SKM-1 (cell line): ENCODE measurements around the gene ADISSP.

ENCODE experiments used
- DNase-seq: peaks from one replicate; lab custom pipeline; 2025; ENCODE audit not compliant: unreplicated experiment; lab: John Stamatoyannopoulos, UW

ADISSP gene

DNA sequence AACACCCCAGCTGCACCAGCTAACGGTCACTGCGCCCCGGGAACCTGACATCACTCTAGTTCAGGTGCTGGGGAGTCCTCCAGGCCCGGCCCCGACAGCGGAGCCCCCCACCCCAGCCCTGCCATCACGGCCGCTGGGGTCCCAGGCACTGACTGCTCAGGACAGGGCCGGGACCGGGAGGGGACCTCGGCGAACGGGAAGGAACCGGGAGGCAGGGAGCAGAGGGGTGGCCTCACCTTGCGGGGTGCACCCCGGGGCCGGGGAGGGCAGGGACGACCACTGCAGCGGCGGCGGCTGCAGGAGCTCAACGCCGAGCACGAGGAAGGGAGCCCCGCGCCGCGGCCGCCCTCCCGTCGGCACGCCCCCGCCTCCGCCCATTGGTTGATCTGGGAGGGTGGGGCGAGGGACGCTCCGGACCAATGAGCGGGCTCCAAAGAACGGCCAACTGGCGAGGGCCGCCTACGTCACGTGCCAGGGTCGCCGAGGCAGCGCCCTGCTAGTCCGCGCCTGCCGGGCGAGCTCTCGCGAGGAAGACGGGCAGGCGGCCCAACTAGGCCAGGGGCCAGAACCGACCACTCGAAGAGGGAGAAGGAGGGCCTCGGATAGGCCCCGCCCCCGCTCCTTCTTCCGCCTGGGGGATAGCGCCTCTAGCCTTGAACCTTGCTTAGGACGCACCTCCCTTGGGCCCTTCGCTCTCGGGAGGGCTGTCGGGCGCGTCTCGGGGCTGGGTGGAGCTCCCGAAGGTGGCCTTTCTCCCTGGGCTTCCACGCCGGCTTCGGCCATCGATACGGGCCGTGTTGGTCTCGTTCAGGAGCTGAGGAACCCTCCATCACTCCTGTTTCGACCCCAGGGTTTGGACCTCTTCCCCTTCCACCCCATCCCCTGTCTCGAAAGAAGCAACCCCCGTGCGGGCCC, at the start of gene ADISSP:
Gene ADISSP, minus strand, starts transcription at position 327 of the 915 bp plus-strand sequence. CDS start 7,653 bp downstream, outside the sequence.
- peak; percentile 81 for DNase-seq

DNA sequence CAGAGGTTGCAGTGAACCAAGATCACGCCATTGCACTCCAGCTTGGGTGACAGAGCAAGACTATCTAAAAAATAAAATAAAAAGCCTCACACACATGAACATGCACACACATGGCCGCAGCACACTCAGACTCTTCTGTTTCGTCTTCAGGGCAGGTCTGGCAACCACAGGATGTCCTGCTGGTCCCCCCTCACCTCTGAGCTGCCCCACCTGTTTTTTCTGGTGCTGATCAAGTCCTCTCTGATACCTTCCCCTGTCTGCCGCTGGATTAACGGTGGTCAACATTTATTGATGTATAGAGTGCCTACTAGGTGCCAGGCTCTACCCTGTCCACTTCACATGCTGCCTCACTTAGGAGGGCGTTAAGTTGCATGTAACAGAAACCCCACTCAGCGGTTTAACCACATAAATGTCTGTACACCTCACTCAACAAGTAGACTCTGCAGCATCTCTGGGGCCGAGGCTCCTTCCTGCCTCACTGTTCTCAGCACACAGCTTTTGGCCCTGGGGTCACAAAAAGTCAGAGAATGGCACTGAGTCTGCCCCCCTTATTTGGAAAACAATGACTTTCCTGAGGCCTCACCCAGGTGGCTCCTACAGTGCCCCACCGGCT, 48.3 kb upstream of the ADISSP start:
- no peak for DNase-seq

DNA sequence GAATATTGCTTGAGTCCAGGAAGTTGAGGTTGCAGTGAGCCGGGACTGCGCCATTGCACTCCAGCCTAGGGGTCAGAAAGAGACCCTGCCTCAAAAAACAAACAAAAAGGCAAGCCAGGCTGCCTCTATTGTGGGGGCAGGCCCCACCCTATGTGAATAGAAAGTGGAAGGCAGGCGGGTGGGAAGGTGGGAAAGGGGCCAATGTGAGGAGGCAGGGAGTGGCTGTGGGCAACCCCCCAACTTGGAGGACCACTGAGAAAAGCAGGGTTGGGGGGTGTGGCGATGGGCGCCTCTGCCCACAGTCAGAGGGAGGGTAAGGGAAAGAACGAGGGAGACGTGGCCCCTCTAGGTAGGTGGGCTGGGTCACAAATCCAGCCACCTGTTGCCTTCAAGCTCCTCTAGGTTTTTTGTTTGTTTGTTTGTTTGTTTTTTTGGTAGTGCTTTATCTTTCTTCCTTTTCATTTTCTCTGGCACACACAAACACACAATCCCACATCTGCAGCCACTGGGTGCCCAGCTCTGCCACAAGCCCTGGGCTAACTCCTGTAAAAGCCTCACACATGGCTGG, 47.5 kb upstream of the ADISSP start:
- no peak for DNase-seq

DNA sequence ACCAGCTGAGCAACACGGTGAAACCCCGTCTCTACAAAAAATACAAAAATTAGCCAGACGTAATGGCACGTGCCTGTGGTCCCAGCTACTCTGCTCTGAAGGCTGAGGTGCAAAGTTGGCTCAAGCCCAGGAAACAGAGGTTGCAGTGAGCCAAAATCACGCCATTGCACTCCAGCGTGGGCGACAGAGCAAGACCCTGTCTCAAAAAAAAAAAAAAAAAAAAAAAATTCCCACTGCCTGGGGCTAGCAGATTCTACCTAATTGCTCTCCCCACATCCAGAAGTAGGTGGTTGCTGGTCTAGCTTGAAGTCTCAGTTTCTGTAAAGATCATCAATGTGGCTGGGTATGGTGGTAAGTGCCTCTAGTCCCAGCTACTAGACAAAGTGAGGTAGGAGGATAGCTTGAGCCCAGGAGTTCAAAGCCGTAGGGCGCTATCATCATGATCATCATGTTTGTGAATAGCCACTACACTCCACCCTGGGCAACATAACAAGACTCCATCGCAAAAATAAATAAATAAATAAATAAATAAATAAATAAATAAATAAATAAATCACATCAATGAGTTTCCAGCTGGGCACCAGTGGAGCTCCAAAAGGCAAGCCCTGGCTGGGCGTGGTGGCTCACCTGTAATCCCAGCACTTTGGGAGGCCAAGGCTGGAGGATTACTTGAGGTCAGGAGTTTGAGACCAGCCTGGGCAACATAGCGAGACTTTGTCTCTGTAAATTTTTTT, 46.5 kb upstream of the ADISSP start:
- no peak for DNase-seq

DNA sequence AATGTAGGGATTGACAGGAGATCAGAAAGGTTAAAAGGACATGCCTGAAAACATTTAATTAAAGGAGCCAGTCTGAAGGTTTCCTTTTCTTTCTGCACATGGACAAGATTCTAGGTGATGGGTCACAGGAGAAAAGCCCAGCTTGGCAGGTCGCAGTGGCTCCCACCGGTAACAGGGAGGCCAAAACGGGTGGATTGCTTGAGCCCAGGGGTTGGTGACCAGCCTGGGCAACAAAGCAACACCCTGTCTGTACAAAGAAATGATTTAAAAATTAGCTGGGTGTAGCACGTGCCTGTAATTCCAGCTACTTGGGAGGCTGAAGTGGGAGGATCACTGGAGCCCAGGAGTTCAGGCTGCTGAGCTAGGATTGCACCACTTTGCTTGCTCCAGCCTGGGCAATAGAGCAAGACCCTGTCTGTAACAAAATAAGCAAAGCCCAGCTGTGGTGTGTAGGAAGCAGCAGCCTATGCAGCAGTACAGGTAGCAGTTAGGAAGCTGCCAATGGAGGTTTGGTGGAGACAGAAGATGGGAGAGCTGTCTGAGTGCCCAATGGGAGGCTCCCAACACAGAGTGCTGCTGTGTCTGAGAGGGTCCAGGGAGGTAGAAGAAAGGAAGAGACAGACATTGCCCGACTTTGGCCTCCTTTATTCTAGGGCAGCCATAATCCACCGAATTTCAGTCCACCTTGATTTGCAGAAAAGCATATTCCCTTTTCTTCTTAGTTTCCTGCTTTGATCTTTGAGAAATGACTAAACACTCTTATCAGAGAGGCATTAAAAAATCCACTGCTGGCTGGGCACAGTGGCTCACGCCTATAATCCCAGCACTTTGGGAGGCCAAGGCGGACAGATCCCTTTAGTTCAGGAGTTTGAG, 45.7 kb upstream of the ADISSP start:
- no peak for DNase-seq

DNA sequence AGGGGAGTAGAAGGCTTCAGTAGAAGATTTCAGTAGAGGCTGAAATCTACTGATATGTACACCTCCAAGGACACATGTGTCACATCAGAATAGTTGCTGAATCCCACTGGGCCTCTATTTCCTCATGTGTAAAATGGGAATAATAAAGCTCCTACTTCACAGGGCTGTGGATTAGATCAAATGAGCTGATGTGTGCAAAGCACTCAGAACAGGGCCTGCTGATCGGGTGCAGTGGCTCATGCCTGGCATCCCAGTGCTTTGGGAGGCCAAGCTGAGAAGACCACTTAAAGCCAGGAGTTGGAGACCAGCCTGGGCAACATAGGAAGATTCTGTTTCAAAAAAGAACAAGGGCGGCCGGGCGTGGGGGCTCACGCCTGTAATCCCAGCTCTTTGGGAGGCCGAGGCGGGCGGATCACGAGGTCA, 44.7 kb upstream of the ADISSP start:
- DNase-seq: no peak

DNA sequence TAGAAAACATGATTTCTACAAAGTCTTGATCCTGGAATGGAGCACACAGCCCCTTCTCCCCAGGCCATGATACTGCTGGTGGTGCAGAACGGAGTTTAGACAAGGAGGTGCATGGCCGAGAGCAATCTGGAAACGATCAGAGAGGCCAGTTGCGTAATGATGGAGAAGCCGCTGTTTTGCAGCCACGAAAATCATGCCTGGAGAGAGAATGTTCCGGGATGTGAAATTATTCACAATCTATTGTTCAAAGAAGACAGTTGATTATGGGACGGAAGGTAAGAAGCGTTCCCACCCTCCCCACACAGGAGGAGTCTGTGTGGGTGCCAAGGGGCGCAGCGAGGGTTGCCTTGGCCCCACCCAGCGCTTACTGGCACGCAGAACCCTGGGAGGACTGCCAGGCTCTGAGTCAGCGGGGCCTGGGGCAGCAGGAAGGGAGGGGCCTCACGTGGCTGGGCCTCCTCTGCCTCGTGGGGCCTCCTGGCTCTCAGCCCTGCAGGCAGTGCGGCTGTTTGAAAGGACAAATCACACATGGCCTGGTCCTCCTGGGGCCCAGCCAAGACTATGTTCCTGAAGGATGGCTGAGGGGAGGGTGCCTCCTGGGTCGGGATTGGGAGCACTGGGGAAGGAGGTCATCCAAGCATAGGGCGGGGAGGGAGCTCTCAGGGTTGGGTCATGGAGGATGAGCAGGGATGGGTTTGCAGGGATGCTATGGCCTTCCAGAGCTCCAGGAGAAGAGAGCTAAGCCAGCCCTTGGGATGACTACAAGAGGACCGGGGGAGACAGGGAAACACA, 44.1 kb upstream of the ADISSP start:
- no peak for DNase-seq

DNA sequence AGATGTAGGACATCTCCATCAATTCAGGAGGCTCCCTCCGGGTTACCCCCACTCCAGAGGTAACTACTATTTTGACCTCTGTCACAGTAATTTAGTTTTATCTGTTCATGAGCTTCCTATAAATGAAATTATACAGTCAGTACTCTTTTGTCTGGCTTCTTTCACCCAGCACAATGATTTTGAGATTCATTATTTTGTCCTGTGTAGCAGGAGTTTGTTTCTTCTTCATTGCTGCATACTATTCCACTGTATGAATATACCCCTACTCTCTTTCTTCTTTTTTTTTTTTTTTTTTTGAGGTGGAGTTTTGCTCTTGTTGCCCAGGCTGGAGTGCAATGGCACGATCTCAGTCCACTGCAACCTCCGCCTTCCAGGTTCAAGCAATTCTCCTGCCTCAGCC, 41.0 kb upstream of the ADISSP start:
- DNase-seq: no peak

DNA sequence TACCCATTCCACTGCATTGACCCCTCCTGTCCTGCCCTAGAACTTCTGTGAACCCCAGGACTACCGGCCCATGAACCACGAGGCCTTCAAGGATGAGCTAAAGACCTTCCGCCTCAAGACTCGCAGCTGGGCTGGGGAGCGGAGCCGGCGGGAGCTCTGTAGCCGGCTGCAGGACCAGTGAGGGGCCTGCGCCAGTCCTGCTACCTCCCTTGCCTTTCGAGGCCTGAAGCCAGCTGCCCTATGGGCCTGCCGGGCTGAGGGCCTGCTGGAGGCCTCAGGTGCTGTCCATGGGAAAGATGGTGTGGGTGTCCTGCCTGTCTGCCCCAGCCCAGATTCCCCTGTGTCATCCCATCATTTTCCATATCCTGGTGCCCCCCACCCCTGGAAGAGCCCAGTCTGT, 37.2 kb upstream of the ADISSP start:
- DNase-seq: no peak

DNA sequence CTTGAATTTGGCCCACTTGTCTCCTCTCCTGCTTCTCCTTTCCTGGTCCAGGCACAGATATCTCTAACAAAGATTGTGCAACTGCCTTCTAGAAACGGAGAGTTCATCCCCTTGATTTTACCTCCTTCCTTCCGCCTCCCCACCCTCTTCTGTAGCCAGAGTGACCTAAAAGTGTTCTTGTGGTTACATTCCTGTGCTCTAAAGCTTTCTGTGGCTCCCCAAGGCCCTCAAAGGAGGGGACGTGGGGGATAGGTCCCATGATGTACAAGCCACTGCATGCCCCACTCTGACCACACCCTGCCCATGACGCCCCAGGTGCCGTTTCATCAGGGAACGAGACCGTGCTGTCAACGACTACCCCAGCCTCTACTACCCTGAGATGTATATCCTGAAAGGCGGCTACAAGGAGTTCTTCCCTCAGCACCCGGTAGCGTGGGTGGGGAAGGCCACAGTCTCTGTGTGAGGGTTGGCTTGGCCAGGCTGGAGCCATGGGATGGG, 36.8 kb upstream of the ADISSP start:
- no peak for DNase-seq

DNA sequence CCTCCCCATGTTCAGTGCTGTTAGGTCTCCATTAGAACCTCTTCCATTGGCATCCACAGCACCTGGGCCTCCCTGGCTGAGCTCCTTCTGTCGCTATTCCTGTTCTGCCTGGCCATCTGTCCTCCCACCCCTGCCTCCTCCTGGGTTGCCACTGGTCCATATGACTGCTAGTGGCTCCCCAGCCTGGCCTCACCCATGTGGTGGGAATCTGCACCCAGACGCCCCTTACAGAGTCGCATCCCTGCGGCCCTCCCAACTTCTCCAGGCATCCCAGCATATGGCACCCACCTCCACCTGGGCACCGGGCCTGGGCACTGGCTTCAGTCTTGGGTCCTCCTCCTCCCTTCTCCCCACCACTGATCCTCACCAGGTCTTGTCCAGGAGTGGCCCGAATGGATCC, 36.3 kb upstream of the ADISSP start:
- DNase-seq: no peak

DNA sequence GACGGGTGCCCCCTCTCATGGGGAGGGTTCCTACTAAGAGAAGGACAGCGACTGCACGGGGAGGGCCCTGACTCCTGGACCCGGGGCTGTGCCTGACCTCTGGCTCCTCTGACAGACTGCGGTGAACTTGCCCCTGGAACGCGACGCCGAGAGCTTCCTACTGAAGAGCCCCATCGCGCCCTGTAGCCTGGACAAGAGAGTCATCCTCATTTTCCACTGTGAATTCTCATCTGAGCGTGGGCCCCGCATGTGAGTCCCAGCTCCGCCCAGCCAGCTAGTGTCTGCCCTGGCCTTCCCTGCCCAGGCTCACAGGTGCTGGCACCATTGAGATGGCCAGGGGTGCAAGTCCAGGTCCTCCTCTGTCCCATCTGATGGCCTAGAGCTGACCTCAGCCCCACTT, 35.7 kb upstream of the ADISSP start:
- no peak for DNase-seq

DNA sequence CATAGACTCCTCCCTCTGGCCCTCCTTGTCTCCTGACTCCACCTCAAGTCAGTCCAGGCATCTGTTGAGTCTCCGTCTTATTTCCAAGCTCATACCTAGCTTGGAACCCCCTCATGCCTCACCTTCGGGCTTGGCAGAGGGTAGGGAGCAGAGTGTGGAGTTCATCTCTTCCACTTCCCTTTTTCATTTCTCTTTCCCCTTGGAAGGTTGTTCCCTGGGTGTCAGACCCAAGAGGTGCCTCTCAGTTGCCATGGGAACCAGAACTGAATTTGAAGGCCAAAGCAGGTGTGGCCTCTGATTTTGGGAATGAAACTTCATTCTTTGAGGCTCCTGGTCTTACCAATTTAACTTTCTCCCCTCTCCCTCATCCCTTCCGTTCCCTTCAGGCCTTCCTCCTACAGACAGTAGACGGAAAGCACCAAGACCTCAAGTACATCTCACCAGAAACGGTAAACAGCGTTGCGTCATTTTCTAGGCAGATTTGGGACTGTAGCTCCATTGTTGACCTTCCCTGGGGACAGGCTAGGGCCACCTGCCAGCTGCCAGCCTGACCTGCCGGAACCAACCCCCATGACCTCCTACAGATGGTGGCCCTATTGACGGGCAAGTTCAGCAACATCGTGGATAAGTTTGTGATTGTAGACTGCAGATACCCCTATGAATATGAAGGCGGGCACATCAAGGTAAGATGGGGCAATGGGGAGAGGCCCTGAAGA, 35.1 kb upstream of the ADISSP start:
- DNase-seq: no peak

DNA sequence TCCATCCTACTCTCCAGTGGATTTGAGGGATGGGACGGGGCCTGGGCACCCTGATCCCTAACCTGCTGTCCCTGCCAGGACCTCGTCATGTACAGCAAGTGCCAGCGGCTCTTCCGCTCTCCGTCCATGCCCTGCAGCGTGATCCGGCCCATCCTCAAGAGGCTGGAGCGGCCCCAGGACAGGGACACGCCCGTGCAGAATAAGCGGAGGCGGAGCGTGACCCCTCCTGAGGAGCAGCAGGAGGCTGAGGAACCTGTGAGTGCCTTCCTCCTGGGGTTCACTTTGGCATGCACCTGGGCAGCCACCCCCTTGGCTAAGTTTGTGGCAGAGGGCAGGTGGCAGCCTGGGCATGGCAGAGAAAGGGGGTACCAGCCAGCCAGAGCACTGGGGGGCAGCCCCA, 34.3 kb upstream of the ADISSP start:
- no peak for DNase-seq

DNA sequence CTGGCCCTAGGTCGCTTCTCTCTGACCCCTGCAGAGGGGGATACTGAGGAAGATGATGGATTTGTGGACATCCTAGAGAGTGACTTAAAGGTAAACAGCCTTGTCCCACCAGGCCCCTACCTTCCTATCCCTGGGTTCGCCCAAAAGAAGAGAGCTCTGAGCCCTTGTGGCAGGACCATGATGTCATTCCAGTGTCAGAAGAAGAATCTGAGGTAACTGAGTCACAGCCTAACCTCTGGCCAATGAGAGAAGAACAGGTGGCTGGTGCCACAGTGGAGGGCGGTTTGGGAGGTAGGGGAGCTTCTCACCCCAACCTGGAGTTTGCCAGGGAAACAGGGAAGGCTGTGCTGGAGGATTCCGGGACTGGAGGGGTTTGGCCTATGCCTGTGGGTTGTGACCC, 33.7 kb upstream of the ADISSP start:
- no peak for DNase-seq

DNA sequence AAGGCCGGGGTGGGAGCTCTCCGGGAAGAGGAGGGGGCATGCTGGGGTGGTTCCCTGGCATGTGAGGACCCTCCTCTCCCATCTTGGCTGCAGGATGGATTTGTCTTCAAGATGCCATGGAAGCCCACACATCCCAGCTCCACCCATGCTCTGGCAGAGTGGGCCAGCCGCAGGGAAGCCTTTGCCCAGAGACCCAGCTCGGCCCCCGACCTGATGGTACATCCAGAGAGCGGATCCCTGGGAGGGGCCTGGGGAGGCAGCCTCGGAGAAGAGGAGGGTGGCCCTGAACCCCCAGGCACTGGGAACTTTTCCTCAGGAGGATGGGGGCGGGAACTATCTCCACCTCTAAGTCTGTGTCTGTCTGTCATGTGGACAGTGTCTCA, 33.3 kb upstream of the ADISSP start:
- no peak for DNase-seq

DNA sequence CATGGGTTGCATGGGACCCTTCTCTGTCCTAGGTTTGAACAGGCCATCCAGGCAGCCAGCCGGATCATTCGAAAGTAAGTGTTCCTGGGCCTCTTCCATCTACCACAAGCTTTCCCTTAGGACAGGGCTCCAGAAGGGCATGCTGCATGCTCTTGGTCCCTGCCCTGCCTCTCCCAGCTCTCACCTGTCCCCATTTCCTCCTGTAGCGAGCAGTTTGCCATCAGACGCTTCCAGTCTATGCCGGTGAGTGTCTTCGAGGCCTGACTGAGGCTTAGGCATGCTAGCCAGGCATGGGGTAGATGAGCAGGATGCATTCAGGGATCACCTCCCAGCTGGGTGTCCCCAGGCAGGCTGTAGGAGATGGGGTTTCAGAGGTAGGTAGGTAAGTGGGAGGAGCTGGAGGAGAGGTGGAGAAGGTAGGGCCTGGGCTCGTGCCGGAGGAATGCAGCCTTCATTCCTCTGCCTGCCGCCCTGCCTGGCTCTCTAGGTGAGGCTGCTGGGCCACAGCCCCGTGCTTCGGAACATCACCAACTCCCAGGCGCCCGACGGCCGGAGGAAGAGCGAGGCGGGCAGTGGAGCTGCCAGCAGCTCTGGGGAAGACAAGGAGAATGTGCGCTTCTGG, 32.8 kb upstream of the ADISSP start:
- DNase-seq: no peak

DNA sequence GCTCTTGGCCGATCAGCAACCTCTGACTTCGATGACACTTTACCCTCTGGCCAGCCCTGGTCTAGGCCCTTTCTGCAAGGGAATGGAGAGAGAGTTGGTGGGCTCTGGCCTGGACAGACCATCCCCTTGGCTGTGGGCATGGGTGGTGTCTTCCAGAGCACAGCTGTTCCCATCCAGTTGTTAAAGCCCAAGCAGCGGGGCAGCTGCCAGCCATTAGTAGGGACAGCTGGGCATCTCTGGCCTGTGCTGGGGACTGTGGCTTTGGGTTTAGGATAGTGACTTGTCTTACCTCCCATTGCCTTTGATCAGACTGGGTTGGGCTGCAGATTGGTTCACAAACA, 31.3 kb upstream of the ADISSP start:
- no peak for DNase-seq

DNA sequence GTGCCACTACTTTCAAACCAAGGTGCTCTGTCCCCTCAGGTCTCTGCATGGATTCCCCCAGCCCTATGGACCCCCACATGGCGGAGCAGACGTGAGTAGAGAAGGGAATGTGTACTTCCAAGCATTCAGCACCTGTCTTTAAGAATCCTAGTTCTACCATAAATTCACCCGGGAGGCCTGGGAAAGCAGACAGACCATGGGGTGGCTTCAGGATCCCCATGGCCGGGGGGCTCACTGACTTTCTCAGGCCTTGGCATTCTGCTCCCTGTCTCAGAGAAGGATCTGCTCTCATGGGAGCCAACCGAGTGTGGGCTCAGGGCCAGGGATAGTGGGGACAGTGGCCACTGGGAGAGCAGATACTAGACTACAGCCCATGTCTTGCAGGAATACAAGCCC, 30.8 kb upstream of the ADISSP start:
- DNase-seq: no peak
